GM21529 (cell line): ENCODE results near the gene SLC35F6.
"Not testable (repeated sequence)": the region's sequence is repeated elsewhere in the genome, so short reads cannot be mapped to it uniquely, and the experiment has no call there.

Experiments
- ATAC-seq: cut with Tn5 transposase; IDR thresholded peaks from one replicate; pipeline ENCODE4 v1.9.1; 2021; ENCODE audit not compliant: unreplicated experiment

SLC35F6 gene

GRCh38 chr2:26780203-26780760 is 16.2 kb downstream of the SLC35F6 start:
- ATAC-seq = no peak

- no peak for ATAC-seq
Measured at GRCh38 chr2:26782876-26783704, 19.0 kb downstream of the SLC35F6 start.

GRCh38 chr2:26784570-26785234 is 20.6 kb downstream of the SLC35F6 start:
- no peak for ATAC-seq

- peak; percentile 99 for ATAC-seq
Measured at GRCh38 chr2:26785431-26786206, 21.5 kb downstream of the SLC35F6 start, which contains the start of gene CENPA. Gene CENPA (plus strand): TSS chr2:26786056. CDS start chr2:26786197, 141 bp downstream.

GRCh38 chr2:26786207-26787028 is 22.3 kb downstream of the SLC35F6 start:
- ATAC-seq = peak; percentile 10

GRCh38 chr2:26792720-26793119 is 28.6 kb downstream of the SLC35F6 start:
- no peak for ATAC-seq

- no peak for ATAC-seq
Measured at GRCh38 chr2:26793518-26793917, 29.4 kb downstream of the SLC35F6 start.

- not testable (repeated sequence) for ATAC-seq
Measured at GRCh38 chr2:26795135-26795534, 31.1 kb downstream of the SLC35F6 start.

GRCh38 chr2:26801328-26801727 is 37.2 kb downstream of the SLC35F6 start:
- no peak for ATAC-seq

- no peak for ATAC-seq
Measured at GRCh38 chr2:26801796-26802195, 37.7 kb downstream of the SLC35F6 start.

- no peak for ATAC-seq
Measured at GRCh38 chr2:26805241-26805676, 41.2 kb downstream of the SLC35F6 start.

GRCh38 chr2:26807788-26808460 is 43.8 kb downstream of the SLC35F6 start:
- ATAC-seq = no peak

- ATAC-seq = no peak
Measured at GRCh38 chr2:26809211-26809610, 45.1 kb downstream of the SLC35F6 start.

GRCh38 chr2:26809876-26810577 is 45.9 kb downstream of the SLC35F6 start:
- no peak for ATAC-seq

GRCh38 chr2:26811261-26811660 is 47.2 kb downstream of the SLC35F6 start:
- ATAC-seq = no peak

GRCh38 chr2:26811791-26812694 is 48.0 kb downstream of the SLC35F6 start:
- no peak for ATAC-seq

- no peak for ATAC-seq
Measured at GRCh38 chr2:26812731-26813130, 48.6 kb downstream of the SLC35F6 start.
